Pancreas (tissue), 10 donors: ENCODE results near the gene TBC1D14. TPM values are rescaled to one million over a fixed set of nuclear protein-coding genes. Genes with fewer than 3 reads are reported as not detected.

Experiments
- ATAC-seq, 4 donors: fragments of 200-7000 bp; cut with Tn5 transposase; one replicate each; pipeline versions ENCODE4 v1.8.0 to v1.9.1; 2020; ENCODE audit warnings: mild to moderate bottlenecking in 4 of 4, moderate library complexity in 4 of 4
- DNase-seq, 6 donors: peaks; one replicate each; pipeline ENCODE4 v3.0.0-alpha.2; 2020
- FAIRE-seq: peaks from 2 replicates; lab custom pipeline; 2012; peaks lifted over from hg19 to GRCh38; lab: Jason Lieb, UNC
- H3K27ac ChIP-seq, 4 donors: fragments of 200-600 bp; sonication (generic); 1 replicate in 3 of 4; 2 replicates in 1 of 4; pipeline versions ENCODE4 v1.5.0 to v1.8.0; 2020
- H3K27me3 ChIP-seq, 4 donors: fragments of 200-600 bp; one replicate each; pipeline ENCODE4 v1.8.0; 2021
- H3K36me3 ChIP-seq, 3 donors: fragments of 200-600 bp; sonication (generic) in 1 of 3; one replicate each; pipeline versions ENCODE4 v1.5.0 to v1.8.0; 2020 to 2021
- H3K4me1 ChIP-seq, 3 donors: fragments of 200-600 bp; one replicate each; pipeline ENCODE4 v1.8.0; 2021
- H3K4me3 ChIP-seq, 4 donors: fragments of 200-600 bp; sonication (generic) in 2 of 4; one replicate each; pipeline versions ENCODE4 v1.5.0 to v1.8.0; 2020 to 2021
- H3K9me3 ChIP-seq, 4 donors: fragments of 200-600 bp; one replicate each; pipeline ENCODE4 v1.8.0; 2021
- WGBS, 2 donors: extraction: QIAGEN DNeasy Blood & Tissue Kit; methylation state at CpG; one replicate each; pipeline ENCODE4 v1.1.7; 2013; 5-methylcytosine and 5-hydroxymethylcytosine counted together
- intact Hi-C, 3 donors: fragments of 100-400 bp; cut with DNase I; formaldehyde crosslinking; loops; one replicate each; pipeline versions ENCODE4 v1.11.1 to v1.14.2; 2022
- polyA plus RNA-seq, 2 donors: library from polyadenylated mRNA; stranded (reverse); fragments of 200-250 nt; gene quantifications; one replicate each; pipeline ENCODE4 v1.2.3, GENCODE V29; 2013
- total RNA-seq, 6 donors: library from RNA; stranded (reverse); fragmentation: NEBNext Ultra II Directional in 4 of 6; extraction: Animal tissue kit (Norgen Biotek cat#: 25700) in 4 of 6; gene quantifications; one replicate each; pipeline versions ENCODE4 v1.2.1 to v1.2.4, GENCODE V29; 2021 to 2023
- TF ChIP-seq, protein P1 (sequence below), 4 donors: fragments of 200-600 bp; sonication (generic) in 3 of 4; IDR thresholded peaks; one replicate each; pipeline versions ENCODE4 v1.5.0 to v1.8.0; 2021; ENCODE audit warnings: antibody characterized with exemption in 4 of 4
- donor health status: healthy with polysubstance abuse.
- donor health status: DM: no; HTN: no; CAD: no; lungs with moderate emphysema.
- donor health status: DM: no; HTN: no; CAD: no.
- donor health status: control.
- donor health status: control.
- donor health status: Bipolar disorder and iron deficiency.
- donor health status: DM: yes; HTN: yes; CAD: no.
- donor health status: DM: no; HTN: no; CAD: no.
- donor health status: DM: no; HTN: no; CAD: no.
- donor health status: DM: yes; HTN: yes; CAD: no.

TBC1D14 gene
- total and polyA plus RNA-seq, 8 donors, result 8.9 to 23.9 (median 14.8) TPM

DNA sequence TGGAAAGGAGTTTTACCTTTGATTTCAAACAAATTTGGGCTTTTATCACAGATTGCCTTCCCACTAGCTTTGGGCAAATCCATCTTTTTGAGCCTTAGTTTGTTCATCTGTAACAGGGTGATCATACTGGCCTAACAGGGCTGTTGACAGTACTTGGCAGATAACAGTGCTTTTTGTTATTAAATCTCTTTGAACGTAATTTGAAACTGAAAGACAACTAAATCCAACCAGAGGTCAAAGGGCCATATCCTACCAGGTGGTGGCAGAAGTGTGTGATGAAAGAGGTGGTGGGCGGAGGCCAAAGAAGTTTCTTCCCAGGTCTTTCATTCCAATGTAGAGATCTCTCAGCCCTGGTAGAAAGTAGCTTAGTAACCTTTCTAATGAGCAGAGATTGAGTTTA is 98.3 kb downstream of the TBC1D14 start:
- FAIRE-seq (no peak), DNase-seq (no peak), ATAC-seq (peak in 2 of 4 donors; percentile 32)
- H3K27ac ChIP-seq, result no peak overlapping the region
- no peaks in the 10 kb centered on the region for H3K9me3 ChIP-seq
- no peaks in the 10 kb centered on the region for H3K4me1 ChIP-seq
- peaks cover 0 to 4% (median 3%) of the 10 kb centered on the region in 3 donors for H3K36me3 ChIP-seq
- H3K27me3 ChIP-seq, result no peaks in the 10 kb centered on the region
- H3K4me3 ChIP-seq, result no peak overlapping the region
- 44 to 50% methylated on average over 2 of the region's 2 CpGs for WGBS, 2 donors
- TF ChIP-seq, protein P1, sequence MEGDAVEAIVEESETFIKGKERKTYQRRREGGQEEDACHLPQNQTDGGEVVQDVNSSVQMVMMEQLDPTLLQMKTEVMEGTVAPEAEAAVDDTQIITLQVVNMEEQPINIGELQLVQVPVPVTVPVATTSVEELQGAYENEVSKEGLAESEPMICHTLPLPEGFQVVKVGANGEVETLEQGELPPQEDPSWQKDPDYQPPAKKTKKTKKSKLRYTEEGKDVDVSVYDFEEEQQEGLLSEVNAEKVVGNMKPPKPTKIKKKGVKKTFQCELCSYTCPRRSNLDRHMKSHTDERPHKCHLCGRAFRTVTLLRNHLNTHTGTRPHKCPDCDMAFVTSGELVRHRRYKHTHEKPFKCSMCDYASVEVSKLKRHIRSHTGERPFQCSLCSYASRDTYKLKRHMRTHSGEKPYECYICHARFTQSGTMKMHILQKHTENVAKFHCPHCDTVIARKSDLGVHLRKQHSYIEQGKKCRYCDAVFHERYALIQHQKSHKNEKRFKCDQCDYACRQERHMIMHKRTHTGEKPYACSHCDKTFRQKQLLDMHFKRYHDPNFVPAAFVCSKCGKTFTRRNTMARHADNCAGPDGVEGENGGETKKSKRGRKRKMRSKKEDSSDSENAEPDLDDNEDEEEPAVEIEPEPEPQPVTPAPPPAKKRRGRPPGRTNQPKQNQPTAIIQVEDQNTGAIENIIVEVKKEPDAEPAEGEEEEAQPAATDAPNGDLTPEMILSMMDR (IDR thresholded peaks at IDR 0.05), result no peak
- intact Hi-C loops, result no loop called here

DNA sequence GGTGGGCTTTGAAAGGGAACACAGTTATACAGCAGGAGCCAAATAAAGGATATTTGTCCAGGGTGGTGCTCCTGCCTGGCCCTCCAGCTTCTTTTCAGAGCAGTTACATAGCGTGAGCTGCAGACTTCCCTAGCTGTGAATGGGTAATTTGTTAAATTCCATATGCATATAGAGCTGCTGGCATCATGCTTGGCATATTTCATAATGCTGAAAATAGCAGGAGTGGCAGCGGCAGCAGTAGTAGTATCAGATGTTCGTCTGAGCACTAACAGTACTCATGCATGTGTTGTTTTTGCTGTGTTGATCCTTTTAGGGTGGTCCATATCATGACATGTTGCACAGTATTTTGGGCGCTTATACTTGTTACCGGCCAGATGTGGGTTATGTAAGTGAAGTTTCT is 99.9 kb downstream of the TBC1D14 start:
- Histone ChIP-seq H3K27me3 (no peaks in the 10 kb centered on the region), H3K4me1 (no peaks in the 10 kb centered on the region), H3K4me3 (no peak overlapping the region), H3K36me3 (peaks cover 0 to 3% (median 0%) of the 10 kb centered on the region in 3 donors), H3K9me3 (no peaks in the 10 kb centered on the region), H3K27ac (no peak overlapping the region)
- DNase-seq (no peak), ATAC-seq (no peak), FAIRE-seq (no peak)
- intact Hi-C loops, result no loop called here
- TF ChIP-seq, protein P1 (IDR thresholded peaks at IDR 0.05), result no peak
- 92 to 93% methylated on average over 5 of the region's 5 CpGs for WGBS, 2 donors

DNA sequence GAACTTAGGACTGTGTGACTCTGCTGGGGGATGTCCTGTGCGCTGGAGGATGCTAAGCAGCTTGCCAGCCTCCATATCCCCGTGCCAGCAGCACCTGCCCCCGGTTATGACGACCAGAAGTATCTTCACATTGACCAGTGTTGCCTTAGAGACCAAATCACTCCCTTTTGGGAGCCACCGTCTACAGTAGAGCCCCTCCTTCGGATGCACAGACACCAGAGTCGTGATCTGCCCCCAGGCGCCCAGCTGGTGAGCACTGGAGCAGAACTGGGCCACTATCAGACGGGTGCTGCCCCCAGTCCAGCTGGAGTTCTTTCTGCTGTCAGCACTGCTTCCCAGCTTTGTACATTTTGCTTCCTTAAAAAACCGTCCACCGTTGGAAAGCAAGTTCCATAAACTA is 103.5 kb downstream of the TBC1D14 start:
- TF ChIP-seq, protein P1 (IDR thresholded peaks at IDR 0.05), result no peak
- WGBS, 2 donors, result 88 to 94% methylated on average over 11 of the region's 11 CpGs
- Histone ChIP-seq H3K36me3 (peaks cover 0 to 17% (median 3%) of the 10 kb centered on the region in 3 donors), H3K27me3 (no peaks in the 10 kb centered on the region), H3K4me1 (no peaks in the 10 kb centered on the region), H3K9me3 (no peaks in the 10 kb centered on the region), H3K4me3 (no peak overlapping the region), H3K27ac (no peak overlapping the region)
- FAIRE-seq, result no peak
- intact Hi-C loops, result no loop called here
- no peak for ATAC-seq
- no peak for DNase-seq

DNA sequence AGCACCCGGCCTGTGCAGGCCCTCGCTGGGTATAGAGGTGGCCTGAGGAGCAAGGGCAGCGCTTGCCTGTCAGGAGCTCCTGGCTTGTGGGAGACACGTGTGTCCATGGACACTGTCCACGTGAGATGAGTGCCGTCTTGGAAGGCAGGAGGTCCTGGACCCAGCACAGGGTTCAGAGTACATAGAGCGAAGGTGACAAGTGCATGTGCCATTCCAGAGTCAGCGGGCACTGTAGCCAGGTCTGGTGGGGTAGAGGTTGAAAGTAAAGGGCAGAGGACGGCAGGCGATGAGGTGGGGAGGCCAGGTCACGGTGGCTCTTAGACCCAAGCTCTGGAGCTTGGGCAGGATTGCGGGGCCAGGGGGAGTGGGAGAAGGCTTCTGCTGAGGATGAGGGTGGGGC is 105.2 kb downstream of the TBC1D14 start:
- FAIRE-seq (no peak), ATAC-seq (no peak), DNase-seq (no peak)
- Histone ChIP-seq H3K4me3 (no peak overlapping the region), H3K9me3 (no peaks in the 10 kb centered on the region), H3K36me3 (peaks cover 0 to 17% (median 0%) of the 10 kb centered on the region in 3 donors), H3K27me3 (no peaks in the 10 kb centered on the region), H3K4me1 (no peaks in the 10 kb centered on the region), H3K27ac (no peak overlapping the region)
- WGBS, 2 donors, result 96% methylated on average over 12 of the region's 12 CpGs
- TF ChIP-seq, protein P1 (IDR thresholded peaks at IDR 0.05), result no peak
- intact Hi-C loops, result no loop called here

DNA sequence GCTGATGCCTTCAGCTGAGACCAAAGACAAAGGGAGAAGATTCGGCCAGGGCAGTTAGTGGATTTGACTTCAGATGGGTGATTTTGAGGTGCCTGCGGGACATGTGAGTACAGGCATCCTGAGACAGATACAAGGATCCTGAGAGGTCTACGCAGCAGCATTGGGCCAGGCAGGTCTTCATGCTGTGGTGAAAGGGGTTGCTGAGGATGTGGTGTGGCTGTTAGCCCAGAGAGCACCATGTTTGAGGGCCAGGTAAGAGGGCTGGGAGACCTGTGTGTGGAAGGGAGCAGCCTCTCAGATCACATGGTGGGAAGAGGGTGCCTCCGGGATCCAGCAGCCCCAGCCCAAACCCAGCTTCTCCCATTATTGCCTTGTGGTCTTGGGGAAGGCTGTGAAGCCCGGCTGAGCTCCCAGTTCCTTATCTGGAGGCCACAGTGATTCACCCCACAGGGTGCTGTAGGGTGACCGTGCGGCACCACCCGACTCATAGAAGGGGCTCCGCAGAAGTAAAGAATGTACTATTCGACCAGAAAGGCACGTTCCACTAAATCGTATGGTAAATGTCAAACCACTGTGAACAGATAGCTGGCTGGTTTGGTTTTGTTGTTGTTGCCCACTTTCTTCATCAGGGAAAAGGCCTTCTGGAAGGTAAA is 105.9 kb downstream of the TBC1D14 start:
- WGBS, 2 donors, result 76 to 94% methylated on average over 12 of the region's 12 CpGs
- no peak overlapping the region for H3K27ac ChIP-seq
- no peaks in the 10 kb centered on the region for H3K27me3 ChIP-seq
- TF ChIP-seq, protein P1 (IDR thresholded peaks at IDR 0.05), result no peak
- intact Hi-C loops, result no loop called here
- peaks cover 0 to 17% (median 0%) of the 10 kb centered on the region in 3 donors for H3K36me3 ChIP-seq
- no peaks in the 10 kb centered on the region for H3K4me1 ChIP-seq
- H3K4me3 ChIP-seq, result no peak overlapping the region
- FAIRE-seq (no peak), ATAC-seq (no peak), DNase-seq (no peak)
- no peaks in the 10 kb centered on the region for H3K9me3 ChIP-seq
